Esophagus squamous epithelium (tissue), 5 donors: ENCODE results near the gene CCT5. TPM values are rescaled to one million over a fixed set of nuclear protein-coding genes. Genes with fewer than 3 reads are reported as not detected.
"Not testable (repeated sequence)": the region's sequence is repeated elsewhere in the genome, so short reads cannot be mapped to it uniquely, and the experiment has no call there.

Experiments
- DNase-seq: peaks from one replicate; lab custom pipeline; 2025; lab: John Stamatoyannopoulos, UW
- H3K27ac ChIP-seq, 4 donors: fragments of 200-600 bp; sonication (generic); one replicate each; pipeline ENCODE4 v1.5.1; 2016 to 2019; ENCODE audit warnings: mild to moderate bottlenecking in 1 of 4
- H3K27me3 ChIP-seq, 4 donors: fragments of 200-600 bp; sonication (generic); 1 replicate in 3 of 4; 2 replicates in 1 of 4; pipeline versions ENCODE4 v1.5.1 to v1.6.0; 2017 to 2021; ENCODE audit warnings: antibody characterized with exemption in 1 of 4
- H3K36me3 ChIP-seq, 3 donors: fragments of 200-600 bp; sonication (generic); one replicate each; pipeline ENCODE4 v1.5.1; 2016 to 2019
- H3K4me1 ChIP-seq, 3 donors: fragments of 200-600 bp; sonication (generic); one replicate each; pipeline ENCODE4 v1.5.1; 2017 to 2019
- H3K4me3 ChIP-seq, 4 donors: fragments of 200-600 bp; sonication (generic); 1 replicate in 3 of 4; 2 replicates in 1 of 4; pipeline ENCODE4 v1.5.1; 2016 to 2019; ENCODE audit warnings: mild to moderate bottlenecking in 2 of 4, moderate library complexity in 1 of 4
- H3K9me3 ChIP-seq, 3 donors: fragments of 200-600 bp; sonication (generic); one replicate each; pipeline ENCODE4 v1.5.1; 2016 to 2019
- CTCF ChIP-seq, 6 experiments: fragments of 450-650 bp in 4 of 6; fragments of 200-600 bp in 2 of 6; sonication (generic) in 2 of 6; IDR thresholded peaks; one replicate each; pipeline ENCODE4 v1.5.1; 2016 to 2019; ENCODE audit warnings: antibody characterized with exemption in 6 of 6, mild to moderate bottlenecking in 4 of 6, moderate library complexity in 4 of 6
- POLR2A ChIP-seq, 4 donors: fragments of 450-650 bp; IDR thresholded peaks; one replicate each; pipeline ENCODE4 v1.6.1; 2017; ENCODE audit warnings: antibody characterized with exemption in 4 of 4, mild to moderate bottlenecking in 4 of 4, moderate library complexity in 3 of 4
- WGBS, 2 donors: methylation state at CpG; one replicate each; pipeline ENCODE4 v1.1.5; 2018; 5-methylcytosine and 5-hydroxymethylcytosine counted together
- intact Hi-C: fragments of 100-400 bp; cut with DNase I; formaldehyde crosslinking; loops from one replicate; pipeline ENCODE4 v1.15.0; 2022
- small RNA-seq, 4 donors: library from RNA; depleted of rRNA; stranded (forward); fragments of <200 nt; gene quantifications; one replicate each; pipeline ENCODE3, GENCODE V24; 2016
- total RNA-seq, 4 donors: library from RNA; depleted of rRNA; stranded (reverse); fragments of >200 nt; gene quantifications; one replicate each; pipeline ENCODE4 v1.1.0, GENCODE V29; 2016
- donor health status: DM: yes; HTN: yes; CAD: no.

Gene CCT5
- total RNA-seq, 4 donors from 2014 or later: 122 to 331 (median 226) TPM

GRCh38 chr5:10310066-10310779 is 60.1 kb downstream of the CCT5 start:
- DNase-seq: no peak
- intact Hi-C loops: no loop called here
- Histone ChIP-seq H3K27me3 (peaks cover 0 to 7% (median 0%) of the 10 kb centered on the region in 4 donors), H3K9me3 (no peaks in the 10 kb centered on the region), H3K27ac (peak overlapping the region in 1 of 4 donors; percentile 29), H3K4me3 (no peak overlapping the region), H3K36me3 (no peaks in the 10 kb centered on the region), H3K4me1 (peaks cover 11 to 39% (median 13%) of the 10 kb centered on the region in 3 donors)
- 35 to 54% methylated on average over 8 of the region's 8 CpGs for WGBS, 2 donors
- TF ChIP-seq CTCF (IDR thresholded peaks at IDR 0.05): no peak
- TF ChIP-seq POLR2A (IDR thresholded peaks at IDR 0.05): no peak

GRCh38 chr5:10310835-10311570 is 60.9 kb downstream of the CCT5 start:
- H3K27ac ChIP-seq, H3K4me3 ChIP-seq, H3K36me3 ChIP-seq, intact Hi-C loops, H3K27me3 ChIP-seq, DNase-seq, H3K9me3 ChIP-seq: not testable (repeated sequence)
- 70 to 71% methylated on average over 7 to 8 of the region's 8 CpGs for WGBS, 2 donors
- H3K4me1 ChIP-seq: peaks cover 11 to 35% (median 12%) of the 10 kb centered on the region in 3 donors

- H3K4me3 ChIP-seq: no peak overlapping the region
- peaks cover 0 to 7% (median 0%) of the 10 kb centered on the region in 4 donors for H3K27me3 ChIP-seq
- no peaks in the 10 kb centered on the region for H3K9me3 ChIP-seq
- H3K27ac ChIP-seq: no peak overlapping the region
- peaks cover 4 to 27% (median 5%) of the 10 kb centered on the region in 3 donors for H3K4me1 ChIP-seq
- WGBS, 2 donors: 81 to 82% methylated on average over 10 of the region's 10 CpGs
- DNase-seq: no peak
- no peaks in the 10 kb centered on the region for H3K36me3 ChIP-seq
- TF ChIP-seq CTCF (IDR thresholded peaks at IDR 0.05) (no peak), POLR2A (IDR thresholded peaks at IDR 0.05) (no peak)
- intact Hi-C loops: no loop called here
Measured at GRCh38 chr5:10311595-10312425, 61.7 kb downstream of the CCT5 start.

GRCh38 chr5:10315201-10315600 is 65.1 kb downstream of the CCT5 start:
- Histone ChIP-seq H3K36me3 (no peaks in the 10 kb centered on the region), H3K27ac (no peak overlapping the region), H3K4me3 (no peak overlapping the region), H3K27me3 (no peaks in the 10 kb centered on the region), H3K4me1 (peaks cover 0 to 5% (median 0%) of the 10 kb centered on the region in 3 donors), H3K9me3 (no peaks in the 10 kb centered on the region)
- intact Hi-C loops: no loop called here
- 87 to 94% methylated on average over 3 to 4 of the region's 5 CpGs for WGBS, 2 donors
- DNase-seq: no peak
- no peak for TF ChIP-seq CTCF (IDR thresholded peaks at IDR 0.05)

Small RNA genes within 50 kb of the gene (small RNA-seq; reads per million reads assigned to genes)
- 0 reads per million in 4 donors for gene RF00019

Other genes starting within 250 kb of the CCT5 start
- gene ATPSCKMT, start 392 bp upstream of the CCT5 start, total RNA-seq: 10 to 100 TPM; 10.3 to 18.5 (median 15.9) TPM
- 1 to 10 TPM; 1.1 to 2.1 (median 1.8) TPM for gene CMBL, start 57.6 kb downstream of the CCT5 start, total RNA-seq
- gene MARCHF6, start 103.4 kb downstream of the CCT5 start, total RNA-seq: 10 to 100 TPM; 27.6 to 67.1 (median 37.0) TPM
- under 1 TPM in 1 of 4 donors, not detected in 3; 0.38 TPM for gene ROPN1L, start 191.6 kb downstream of the CCT5 start, total RNA-seq